MCF 10A (cell line): ENCODE data around the gene MACROD1. TPM values are rescaled to one million over a fixed set of nuclear protein-coding genes. Genes with fewer than 3 reads are reported as not detected.
A peak's percentile ranks its signal among the peaks of the same experiment; 100 is the strongest.

Experiments used
- BruUV-seq: library from RNA; stranded (reverse); fragments of 400-500 nt; replicated peaks from 2 replicates; lab custom pipeline; 2021; lab: Mats Ljungman, UMichigan
- CTCF ChIA-PET: fragments of 300-600 bp; sonication (Branson Sonifier 250); formaldehyde crosslinking; extraction: SDS; loops from one replicate; lab custom pipeline; 2021; ENCODE audit warnings: antibody characterized with exemption, inconsistent platforms; lab: Yijun Ruan, JAX
- POLR2A ChIA-PET: fragments of 300-600, 350-650 bp; sonication (Branson Sonifier 250); formaldehyde crosslinking; extraction: SDS; loops from one replicate; lab custom pipeline; 2020; ENCODE audit warnings: antibody characterized with exemption, inconsistent platforms; lab: Yijun Ruan, JAX
- DNase-seq: peaks from one replicate; pipeline ENCODE4 v3.0.0-alpha.2; 2018; ENCODE audit not compliant: unreplicated experiment
- H3K27ac Mint-ChIP-seq: one replicate; pipeline ENCODE4 v1.8.0; 2022; ENCODE audit warnings: mild to moderate bottlenecking, low read depth, mixed read lengths; ENCODE audit not compliant: unreplicated experiment
- H3K27me3 Mint-ChIP-seq: one replicate; pipeline ENCODE4 v1.8.0; 2022; ENCODE audit warnings: mixed read lengths; ENCODE audit not compliant: insufficient read depth, unreplicated experiment
- H3K36me3 Mint-ChIP-seq: one replicate; pipeline ENCODE4 v1.8.0; 2022; ENCODE audit warnings: mild to moderate bottlenecking, moderate library complexity, mixed read lengths; ENCODE audit not compliant: insufficient read depth, unreplicated experiment
- H3K4me1 Mint-ChIP-seq: one replicate; pipeline ENCODE4 v1.8.0; 2022; ENCODE audit warnings: mixed read lengths; ENCODE audit not compliant: insufficient read depth, unreplicated experiment
- H3K4me3 Mint-ChIP-seq: one replicate; pipeline ENCODE4 v1.8.0; 2022; ENCODE audit warnings: mild to moderate bottlenecking, moderate library complexity, mixed read lengths; ENCODE audit not compliant: unreplicated experiment
- H3K9me3 Mint-ChIP-seq: one replicate; pipeline ENCODE4 v1.8.0; 2022; ENCODE audit warnings: mixed read lengths; ENCODE audit not compliant: unreplicated experiment
- CTCF ChIP-seq: fragments of 200-600 bp; IDR thresholded peaks from one replicate; pipeline ENCODE4 v1.8.0; 2022; ENCODE audit warnings: antibody characterized with exemption, mild to moderate bottlenecking; ENCODE audit not compliant: unreplicated experiment
- intact Hi-C: fragments of 100-400 bp; cut with micrococcal nuclease; formaldehyde crosslinking; loops from 2 replicates; pipeline ENCODE4 v1.14.1; 2022
- total RNA-seq: library from RNA; stranded (reverse); gene quantifications from 2 replicates; pipeline ENCODE4 v1.2.3, GENCODE V29; 2022

The MACROD1 gene
- total RNA-seq, 1 experiment from 2014 or later: 15.1 TPM

GRCh38 chr11:64089915-64090805 is 75.8 kb downstream of the MACROD1 start:
- DNase-seq: no peak
- ChIA-PET POLR2A (no interaction called here), CTCF (interaction anchor here (0.6 to 0.8 kb wide), 2 partner anchors 253 to 1337 kb away, joined by 4 read pairs; no protein-coding TSS in a partner anchor)
- Mint-ChIP-seq H3K4me1 (peaks cover 12% of the 10 kb centered on the region), H3K27ac (no peak overlapping the region), H3K4me3 (no peak overlapping the region), H3K36me3 (no peaks in the 10 kb centered on the region), H3K27me3 (no peaks in the 10 kb centered on the region), H3K9me3 (no peaks in the 10 kb centered on the region)
- intact Hi-C loops: no loop called here
- no TSS peak for BruUV-seq
- no peak for TF ChIP-seq CTCF

- H3K9me3 Mint-ChIP-seq: no peaks in the 10 kb centered on the region
- TF ChIP-seq CTCF: no peak
- intact Hi-C loops: no loop called here
- no peak overlapping the region for H3K27ac Mint-ChIP-seq
- no TSS peak for BruUV-seq
- CTCF ChIA-PET: interaction anchor here (0.6 kb wide), 1 partner anchor 1336 kb away, joined by 4 read pairs; no protein-coding TSS in a partner anchor
- no peaks in the 10 kb centered on the region for H3K36me3 Mint-ChIP-seq
- no peak overlapping the region for H3K4me3 Mint-ChIP-seq
- DNase-seq: no peak
- H3K27me3 Mint-ChIP-seq: no peaks in the 10 kb centered on the region
- H3K4me1 Mint-ChIP-seq: peaks cover 12% of the 10 kb centered on the region
- POLR2A ChIA-PET: no interaction called here
These were observed 76.4 kb downstream of the MACROD1 start for GRCh38 chr11:64089493-64089892.

- ChIA-PET POLR2A (no interaction called here), CTCF (no interaction called here)
- H3K4me1 Mint-ChIP-seq: peaks cover 12% of the 10 kb centered on the region
- H3K27ac Mint-ChIP-seq: no peak overlapping the region
- intact Hi-C loops: no loop called here
- TF ChIP-seq CTCF: no peak
- no peaks in the 10 kb centered on the region for H3K27me3 Mint-ChIP-seq
- H3K4me3 Mint-ChIP-seq: no peak overlapping the region
- no TSS peak for BruUV-seq
- DNase-seq: no peak
- no peaks in the 10 kb centered on the region for H3K36me3 Mint-ChIP-seq
- H3K9me3 Mint-ChIP-seq: no peaks in the 10 kb centered on the region
These were observed 76.9 kb downstream of the MACROD1 start for GRCh38 chr11:64089027-64089360.

GRCh38 chr11:64088162-64089026 is 77.5 kb downstream of the MACROD1 start:
- DNase-seq: peak; percentile 17
- no peaks in the 10 kb centered on the region for H3K27me3 Mint-ChIP-seq
- H3K4me3 Mint-ChIP-seq: no peak overlapping the region
- BruUV-seq: no TSS peak
- peak; percentile 36 for TF ChIP-seq CTCF
- no peaks in the 10 kb centered on the region for H3K9me3 Mint-ChIP-seq
- no peak overlapping the region for H3K27ac Mint-ChIP-seq
- H3K4me1 Mint-ChIP-seq: peaks cover 12% of the 10 kb centered on the region
- CTCF ChIA-PET: interaction anchor here (0.8 kb wide), 1 partner anchor 65 kb away, joined by 3 read pairs; no protein-coding TSS in a partner anchor
- intact Hi-C loops: no loop called here
- POLR2A ChIA-PET: no interaction called here
- no peaks in the 10 kb centered on the region for H3K36me3 Mint-ChIP-seq
